HG02884 (cell line): ENCODE data around the gene EPN2.

Experiments used
- ATAC-seq: cut with Tn5 transposase; IDR thresholded peaks from one replicate; pipeline ENCODE4 v1.9.1; 2021; ENCODE audit warnings: mild to moderate bottlenecking, moderate library complexity; ENCODE audit not compliant: unreplicated experiment

Gene EPN2

DNA sequence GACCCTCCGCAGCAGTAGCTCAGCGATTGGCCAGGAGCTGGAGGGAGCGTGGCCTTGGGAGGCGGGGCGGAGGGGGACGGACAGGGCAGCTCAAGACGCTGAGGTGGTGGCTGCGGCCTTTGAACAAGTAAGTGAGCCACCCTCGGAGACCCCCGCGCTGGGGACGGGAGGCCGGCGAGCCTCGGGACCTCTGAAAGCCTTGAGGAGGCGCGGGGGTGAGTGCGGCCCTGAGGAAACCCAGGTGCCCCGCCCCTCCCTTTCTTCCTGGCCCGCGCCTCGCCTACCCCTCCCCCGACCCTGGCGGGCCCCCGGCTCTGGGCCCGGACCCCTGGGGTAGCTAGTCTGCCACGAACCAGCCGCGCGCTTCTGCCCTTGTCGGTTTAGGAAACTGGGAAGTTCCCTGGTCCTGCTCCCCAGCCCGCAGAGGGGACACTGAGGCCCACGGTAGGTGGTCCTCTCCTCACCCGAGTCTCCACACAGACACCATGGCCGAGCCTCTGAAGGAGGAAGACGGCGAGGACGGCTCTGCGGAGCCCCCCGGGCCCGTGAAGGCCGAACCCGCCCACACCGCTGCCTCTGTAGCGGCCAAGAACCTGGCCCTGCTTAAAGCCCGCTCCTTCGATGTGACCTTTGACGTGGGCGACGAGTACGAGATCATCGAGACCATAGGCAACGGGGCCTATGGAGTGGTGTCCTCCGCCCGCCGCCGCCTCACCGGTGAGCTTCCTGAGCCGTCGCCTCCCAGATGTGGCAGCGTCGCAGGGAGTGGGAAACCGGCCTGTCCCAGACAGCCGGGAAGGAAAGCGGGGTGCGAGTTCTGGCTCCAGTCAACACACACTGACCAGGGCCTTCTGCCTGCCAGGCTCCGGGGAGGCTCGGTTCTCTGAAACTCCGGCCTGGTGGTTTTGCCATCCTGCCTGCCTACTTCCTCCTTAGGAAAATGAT lies 141.5 kb downstream of the EPN2 start, which contains the start of gene MAPK7:
MAPK7 (plus strand) TSS at position 83 of the 945 bp plus-strand sequence; CDS start at position 486, 403 bp downstream.
- ATAC-seq = no peak

DNA sequence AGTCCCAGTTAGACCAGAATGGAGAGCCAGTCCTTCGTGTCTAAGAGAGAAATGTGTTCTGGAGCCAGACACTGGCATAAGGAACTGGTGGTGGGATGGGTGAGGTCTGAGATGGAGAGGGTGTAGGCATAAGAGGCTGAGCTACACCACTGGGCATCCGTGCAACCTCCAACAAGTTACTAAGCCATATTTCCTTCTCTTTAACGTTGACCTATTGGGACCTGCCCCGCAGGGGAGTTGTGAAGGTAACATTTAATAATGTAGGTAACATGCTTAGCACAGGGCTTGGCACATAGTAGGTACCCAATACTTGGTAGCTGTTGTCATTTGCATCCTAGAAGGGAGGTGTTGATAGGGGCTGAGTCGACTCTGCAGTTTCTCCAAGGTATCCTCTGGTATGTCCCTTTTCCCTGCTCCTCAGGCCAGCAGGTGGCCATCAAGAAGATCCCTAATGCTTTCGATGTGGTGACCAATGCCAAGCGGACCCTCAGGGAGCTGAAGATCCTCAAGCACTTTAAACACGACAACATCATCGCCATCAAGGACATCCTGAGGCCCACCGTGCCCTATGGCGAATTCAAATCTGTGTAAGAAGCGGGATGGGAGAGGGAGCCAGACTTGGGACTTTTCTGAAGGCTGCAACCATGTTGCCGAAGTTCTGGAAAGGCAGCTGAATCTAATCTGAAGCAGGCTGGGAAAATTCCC lies 142.3 kb downstream of the EPN2 start:
- no peak for ATAC-seq

GRCh38 chr17:19380481-19381301 lies 143.5 kb downstream of the EPN2 start:
- ATAC-seq = no peak

DNA sequence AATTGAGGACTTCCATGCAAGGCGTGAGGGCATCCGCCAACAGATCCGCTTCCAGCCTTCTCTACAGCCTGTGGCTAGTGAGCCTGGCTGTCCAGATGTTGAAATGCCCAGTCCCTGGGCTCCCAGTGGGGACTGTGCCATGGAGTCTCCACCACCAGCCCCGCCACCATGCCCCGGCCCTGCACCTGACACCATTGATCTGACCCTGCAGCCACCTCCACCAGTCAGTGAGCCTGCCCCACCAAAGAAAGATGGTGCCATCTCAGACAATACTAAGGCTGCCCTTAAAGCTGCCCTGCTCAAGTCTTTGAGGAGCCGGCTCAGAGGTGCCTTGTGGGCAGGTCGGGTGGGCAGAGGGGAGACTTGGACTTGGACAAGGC lies 144.2 kb downstream of the EPN2 start:
- ATAC-seq = no peak

DNA sequence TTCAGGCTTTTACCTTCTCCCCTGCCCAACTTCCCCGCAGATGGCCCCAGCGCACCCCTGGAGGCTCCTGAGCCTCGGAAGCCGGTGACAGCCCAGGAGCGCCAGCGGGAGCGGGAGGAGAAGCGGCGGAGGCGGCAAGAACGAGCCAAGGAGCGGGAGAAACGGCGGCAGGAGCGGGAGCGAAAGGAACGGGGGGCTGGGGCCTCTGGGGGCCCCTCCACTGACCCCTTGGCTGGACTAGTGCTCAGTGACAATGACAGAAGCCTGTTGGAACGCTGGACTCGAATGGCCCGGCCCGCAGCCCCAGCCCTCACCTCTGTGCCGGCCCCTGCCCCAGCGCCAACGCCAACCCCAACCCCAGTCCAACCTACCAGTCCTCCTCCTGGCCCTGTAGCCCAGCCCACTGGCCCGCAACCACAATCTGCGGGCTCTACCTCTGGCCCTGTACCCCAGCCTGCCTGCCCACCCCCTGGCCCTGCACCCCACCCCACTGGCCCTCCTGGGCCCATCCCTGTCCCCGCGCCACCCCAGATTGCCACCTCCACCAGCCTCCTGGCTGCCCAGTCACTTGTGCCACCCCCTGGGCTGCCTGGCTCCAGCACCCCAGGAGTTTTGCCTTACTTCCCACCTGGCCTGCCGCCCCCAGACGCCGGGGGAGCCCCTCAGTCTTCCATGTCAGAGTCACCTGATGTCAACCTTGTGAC lies 144.7 kb downstream of the EPN2 start:
- no peak for ATAC-seq

GRCh38 chr17:19382531-19383444 lies 145.6 kb downstream of the EPN2 start:
- ATAC-seq = no peak

GRCh38 chr17:19383681-19384470 lies 146.7 kb downstream of the EPN2 start:
- no peak for ATAC-seq

DNA sequence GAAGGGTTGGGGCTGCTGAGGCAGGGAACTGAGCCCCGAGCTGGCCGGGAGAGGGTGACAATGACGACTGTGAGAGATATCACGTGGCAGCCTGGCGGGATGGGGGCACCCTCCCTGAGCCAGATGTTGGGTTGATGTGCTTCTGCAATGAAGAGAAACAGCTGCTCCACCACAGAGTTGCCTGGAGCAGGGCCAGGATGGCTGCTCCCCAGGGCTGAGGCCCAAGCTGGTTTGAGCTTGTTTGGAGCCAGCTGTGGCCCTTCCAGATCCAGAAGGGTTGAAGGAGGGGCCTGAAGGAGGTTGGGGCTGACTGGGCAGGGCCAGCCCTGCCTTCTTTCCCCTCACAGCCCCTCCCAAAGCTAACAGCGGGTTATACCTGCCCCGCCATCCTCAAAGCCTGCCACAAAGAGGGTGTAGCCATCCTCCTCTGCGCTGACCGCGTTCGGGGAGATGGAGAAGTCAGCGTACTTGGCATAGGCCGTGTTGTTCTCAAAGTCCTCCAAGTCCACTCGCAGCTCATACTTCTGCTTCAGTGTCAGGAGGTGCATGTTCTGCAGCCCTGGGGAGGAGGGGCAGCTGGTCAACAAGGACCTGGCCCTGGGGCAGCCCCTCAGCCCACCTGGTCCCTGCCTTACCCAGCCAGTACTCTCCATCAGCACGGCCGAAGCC lies 147.7 kb downstream of the EPN2 start:
- ATAC-seq = no peak

DNA sequence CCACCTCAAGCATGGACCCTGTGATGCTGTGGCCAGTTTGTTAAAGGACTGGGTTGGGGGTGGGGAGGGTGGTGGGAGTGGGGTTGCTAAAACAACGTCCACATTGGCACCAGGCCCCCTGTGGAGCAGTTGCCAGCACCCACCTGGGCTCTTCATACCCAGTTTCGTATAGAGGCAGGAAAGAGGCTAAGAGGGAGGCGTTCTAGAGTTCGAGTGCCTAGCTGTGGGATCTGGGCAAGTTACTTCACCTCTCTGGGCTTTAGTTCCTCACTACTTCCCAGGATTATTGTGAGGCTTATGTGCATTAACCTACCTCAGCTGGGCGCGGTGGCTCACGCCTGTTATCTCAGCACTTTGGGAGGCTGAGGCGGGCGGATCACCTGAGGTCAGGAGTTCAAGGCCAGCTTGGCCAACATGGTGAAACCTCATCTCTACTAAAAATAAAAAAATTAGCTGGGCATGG lies 148.4 kb downstream of the EPN2 start:
- ATAC-seq = no peak
